B cell (primary cell): ENCODE measurements around the gene ARL4A. TPM values are rescaled to one million over a fixed set of nuclear protein-coding genes. Genes with fewer than 3 reads are reported as not detected.

Source experiments
- ATAC-seq: fragments of 200-7000 bp; cut with Tn5 transposase; one replicate; pipeline ENCODE4 v1.10.0; 2021; ENCODE audit warnings: low read depth, mild to moderate bottlenecking, moderate number of reproducible peaks, moderate library complexity
- CTCF ChIA-PET: fragments of 350-600 bp; sonication (Branson Sonifier 250); formaldehyde crosslinking; loops from one replicate; lab custom pipeline; 2021; ENCODE audit warnings: antibody characterized with exemption, inconsistent platforms; lab: Charles Lee
- POLR2A ChIA-PET: fragments of 350-600 bp; sonication (Branson Sonifier 250); formaldehyde crosslinking; loops from one replicate; lab custom pipeline; 2021; ENCODE audit warnings: antibody characterized with exemption; lab: Charles Lee
- DNase-seq: peaks from one replicate; pipeline ENCODE4 v3.0.0; 2013
- H2AFZ ChIP-seq: 2 replicates; pipeline ENCODE4 v1.6.1; 2012; ENCODE audit warnings: mild to moderate bottlenecking, low read depth, low read length; ENCODE audit not compliant: insufficient read depth, poor library complexity, severe bottlenecking
- H3K27ac ChIP-seq, 2 donors: 1 replicate in 1 of 2; 2 replicates in 1 of 2; pipeline ENCODE4 v1.5.1; 2012 to 2013; ENCODE audit warnings: low read length in 2 of 2, mild to moderate bottlenecking in 2 of 2, moderate library complexity in 1 of 2
- H3K27me3 ChIP-seq, 4 experiments: fragments of 200-600 bp in 1 of 4; sonication (generic) in 1 of 4; replicated peaks in 1 of 4; 1 replicate in 2 of 4; 2 replicates in 2 of 4; pipeline versions ENCODE4 v1.6.1 to v1.7.0; 2013 to 2016; ENCODE audit warnings: low read length in 3 of 4, mild to moderate bottlenecking in 2 of 4, mixed read lengths in 1 of 4, moderate library complexity in 1 of 4; ENCODE audit not compliant: insufficient read depth in 4 of 4, control insufficient read depth in 3 of 4; ENCODE audit errors: control extremely low read depth in 1 of 4
- H3K36me3 ChIP-seq, 2 experiments: replicated peaks in 1 of 2; 1 replicate in 1 of 2; 2 replicates in 1 of 2; pipeline versions ENCODE4 v1.6.1 to v1.7.1; 2013; ENCODE audit warnings: low read length in 1 of 2; ENCODE audit not compliant: insufficient read depth in 2 of 2, control insufficient read depth in 1 of 2; ENCODE audit errors: control extremely low read depth in 1 of 2, extremely low read depth in 1 of 2
- H3K4me1 ChIP-seq, 2 donors: fragments of 200-600 bp in 1 of 2; sonication (generic) in 1 of 2; 1 replicate in 1 of 2; 2 replicates in 1 of 2; pipeline versions ENCODE4 v1.5.1 to v1.6.1; 2013 to 2017; ENCODE audit warnings: low read length in 2 of 2; ENCODE audit not compliant: control insufficient read depth in 2 of 2, insufficient read depth in 2 of 2
- H3K4me2 ChIP-seq: replicated peaks from 2 replicates; pipeline ENCODE3; 2012; ENCODE audit warnings: mild to moderate bottlenecking, low read depth, low read length; ENCODE audit not compliant: poor library complexity, severe bottlenecking
- H3K4me3 ChIP-seq, 5 experiments: fragments of 200-600 bp in 1 of 5; sonication (generic) in 1 of 5; 1 replicate in 3 of 5; 2 replicates in 2 of 5; pipeline versions ENCODE4 v1.5.1 to v1.7.0; 2011 to 2016; ENCODE audit warnings: low read length in 4 of 5, mild to moderate bottlenecking in 4 of 5, low read depth in 2 of 5, control low read depth in 1 of 5, moderate library complexity in 1 of 5; ENCODE audit not compliant: insufficient read depth in 1 of 5; ENCODE audit errors: control extremely low read depth in 1 of 5, extremely low read depth in 1 of 5
- H3K79me2 ChIP-seq: fragments of 200-600 bp; sonication (generic); one replicate; pipeline ENCODE4 v1.6.0; 2016; ENCODE audit warnings: low read length; ENCODE audit not compliant: control insufficient read depth, insufficient read depth
- H3K9ac ChIP-seq: fragments of 200-600 bp; sonication (generic); 2 replicates; pipeline ENCODE4 v1.6.1; 2017; ENCODE audit warnings: mild to moderate bottlenecking, low read length, moderate library complexity
- H3K9me3 ChIP-seq, 3 donors: one replicate each; pipeline versions ENCODE4 v1.6.1 to v1.7.1; 2013; ENCODE audit warnings: low read length in 2 of 3; ENCODE audit not compliant: control insufficient read depth in 2 of 3, insufficient read depth in 1 of 3; ENCODE audit errors: control extremely low read depth in 1 of 3
- H4K20me1 ChIP-seq: 2 replicates; pipeline ENCODE4 v1.6.0; 2012; ENCODE audit warnings: mild to moderate bottlenecking, low read length; ENCODE audit not compliant: insufficient read depth, control insufficient read depth, poor library complexity, severe bottlenecking
- H3K27ac Mint-ChIP-seq: one replicate; pipeline ENCODE4 v1.8.0; 2021; ENCODE audit warnings: mixed read lengths
- H3K27me3 Mint-ChIP-seq: one replicate; pipeline ENCODE4 v1.8.0; 2021; ENCODE audit warnings: mixed read lengths
- H3K4me1 Mint-ChIP-seq: one replicate; pipeline ENCODE4 v1.8.0; 2021; ENCODE audit warnings: mixed read lengths
- H3K4me3 Mint-ChIP-seq: one replicate; pipeline ENCODE4 v1.8.0; 2021; ENCODE audit warnings: mixed read lengths
- H3K9me3 Mint-ChIP-seq: one replicate; pipeline ENCODE4 v1.8.0; 2022; ENCODE audit warnings: mixed read lengths; ENCODE audit not compliant: insufficient read depth
- CTCF ChIP-seq: fragments of 200-600 bp; IDR thresholded peaks from one replicate; pipeline ENCODE4 v1.8.0; 2022; ENCODE audit warnings: antibody characterized with exemption, mild to moderate bottlenecking
- EZH2 ChIP-seq: IDR thresholded peaks from 2 replicates; pipeline ENCODE4 v1.6.1; 2012; ENCODE audit warnings: borderline replicate concordance, low read depth, mild to moderate bottlenecking, moderate library complexity, low read length; ENCODE audit not compliant: insufficient read depth, poor library complexity, severe bottlenecking
- WGBS: methylation state at CpG from one replicate; pipeline ENCODE4 v1.1.5; 2013; ENCODE audit warnings: missing lambda C conversion rate; ENCODE audit not compliant: insufficient coverage; 5-methylcytosine and 5-hydroxymethylcytosine counted together
- intact Hi-C: fragments of 100-400 bp; cut with micrococcal nuclease; formaldehyde crosslinking; loops from one replicate; pipeline ENCODE4 v1.10.0; 2022
- polyA plus RNA-seq: library from polyadenylated mRNA; depleted of rRNA; stranded (reverse); fragments of >200 nt; gene quantifications from 2 replicates; pipeline ENCODE4 v1.2.3, GENCODE V29; 2012
- total RNA-seq, 2 donors: library from RNA; stranded (reverse); fragments of 120-200 nt in 1 of 2; gene quantifications; 1 replicate in 1 of 2; 2 replicates in 1 of 2; pipeline versions ENCODE4 v1.2.3 to v1.2.4, GENCODE V29; 2013 to 2022

ARL4A gene
- total and polyA plus RNA-seq, 2 donors (not counting 1 experiment from before 2014, with no cell fraction given) = 14.2 to 100 TPM

- no peak for DNase-seq
- H3K4me2 ChIP-seq = peak overlapping the region; percentile 73
- peak overlapping the region in 3 of 5 experiments; percentile 23 to 66 (median 23) for H3K4me3 ChIP-seq
- peak overlapping the region; percentile 50 for H3K9ac ChIP-seq
- TF ChIP-seq EZH2 (no peak), CTCF (no peak)
- peak overlapping the region; percentile 51 for H2AFZ ChIP-seq
- H3K27me3 ChIP-seq = no peaks in the 10 kb centered on the region
- Mint-ChIP-seq H3K27ac (peak overlapping the region; percentile 64), H3K9me3 (no peaks in the 10 kb centered on the region), H3K27me3 (no peaks in the 10 kb centered on the region), H3K4me3 (peak overlapping the region; percentile 51), H3K4me1 (peaks cover 61% of the 10 kb centered on the region)
- no peaks in the 10 kb centered on the region for H4K20me1 ChIP-seq
- H3K9me3 ChIP-seq = peaks cover 0 to 4% (median 0%) of the 10 kb centered on the region in 3 donors
- ATAC-seq = no peak
- no CpG with 5 or more reads among the region's 1 CpG for WGBS
- no peaks in the 10 kb centered on the region for H3K79me2 ChIP-seq
- ChIA-PET CTCF (interaction anchor here (0.9 to 1.1 kb wide), 2 partner anchors 17 to 592 kb away, joined by 3 to 4 read pairs; partner anchors contain the start of gene ARL4A), POLR2A (no interaction called here)
- no peaks in the 10 kb centered on the region for H3K36me3 ChIP-seq
- intact Hi-C loops = no loop called here
- peak overlapping the region; percentile 36 to 38 for H3K27ac ChIP-seq
- H3K4me1 ChIP-seq = peaks cover 35 to 43% of the 10 kb centered on the region in 2 donors
These were observed 17.3 kb upstream of the ARL4A start for GRCh38 chr7:12670000-12670729.
